Middle frontal gyrus (tissue), 1 donor: ENCODE results near the gene THSD7A.

Source experiments
- DNase-seq: peaks from one replicate; pipeline ENCODE4 v3.0.0-alpha.2; 2015; ENCODE audit warnings: low spot score; ENCODE audit errors: extremely low spot score

THSD7A gene

GRCh38 chr7:11750191-11750590 lies 81.8 kb downstream of the THSD7A start:
- no peak for DNase-seq

GRCh38 chr7:11749629-11750028 lies 82.4 kb downstream of the THSD7A start:
- no peak for DNase-seq

GRCh38 chr7:11748884-11749283 lies 83.1 kb downstream of the THSD7A start:
- no peak for DNase-seq

- DNase-seq: no peak
Measured at GRCh38 chr7:11747715-11748485, 84.1 kb downstream of the THSD7A start.

- no peak for DNase-seq
Measured at GRCh38 chr7:11746591-11746990, 85.4 kb downstream of the THSD7A start.

- DNase-seq: no peak
Measured at GRCh38 chr7:11743548-11743947, 88.5 kb downstream of the THSD7A start.

GRCh38 chr7:11743016-11743415 lies 89.0 kb downstream of the THSD7A start:
- no peak for DNase-seq

GRCh38 chr7:11742496-11742895 lies 89.5 kb downstream of the THSD7A start:
- no peak for DNase-seq

GRCh38 chr7:11737723-11738122 lies 94.3 kb downstream of the THSD7A start:
- DNase-seq: no peak

GRCh38 chr7:11732207-11732606 lies 99.8 kb downstream of the THSD7A start:
- DNase-seq: no peak

- DNase-seq: no peak
Measured at GRCh38 chr7:11730725-11731124, 101.3 kb downstream of the THSD7A start.

GRCh38 chr7:11727864-11728263 lies 104.1 kb downstream of the THSD7A start:
- no peak for DNase-seq

- no peak for DNase-seq
Measured at GRCh38 chr7:11726794-11727155, 105.2 kb downstream of the THSD7A start.

GRCh38 chr7:11726001-11726793 lies 105.8 kb downstream of the THSD7A start:
- no peak for DNase-seq

- DNase-seq: no peak
Measured at GRCh38 chr7:11716185-11716584, 115.8 kb downstream of the THSD7A start.

- no peak for DNase-seq
Measured at GRCh38 chr7:11714676-11715075, 117.3 kb downstream of the THSD7A start.

GRCh38 chr7:11714205-11714604 lies 117.8 kb downstream of the THSD7A start:
- no peak for DNase-seq

GRCh38 chr7:11713352-11713751 lies 118.6 kb downstream of the THSD7A start:
- no peak for DNase-seq

GRCh38 chr7:11710377-11710776 lies 121.6 kb downstream of the THSD7A start:
- DNase-seq: no peak

- DNase-seq: no peak
Measured at GRCh38 chr7:11709196-11709595, 122.8 kb downstream of the THSD7A start.

GRCh38 chr7:11707606-11708193 lies 124.3 kb downstream of the THSD7A start:
- no peak for DNase-seq
